Activated CD8-positive, alpha-beta memory T cell treated with anti-CD3 and anti-CD28 coated beads for 4 hours (primary cell): ENCODE data around the gene PIK3C2B.

Source experiments
- DNase-seq, 2 donors: peaks; one replicate each; pipeline ENCODE4 v3.0.0-alpha.2; 2020; ENCODE audit warnings: low read depth in 2 of 2

Gene PIK3C2B

DNA sequence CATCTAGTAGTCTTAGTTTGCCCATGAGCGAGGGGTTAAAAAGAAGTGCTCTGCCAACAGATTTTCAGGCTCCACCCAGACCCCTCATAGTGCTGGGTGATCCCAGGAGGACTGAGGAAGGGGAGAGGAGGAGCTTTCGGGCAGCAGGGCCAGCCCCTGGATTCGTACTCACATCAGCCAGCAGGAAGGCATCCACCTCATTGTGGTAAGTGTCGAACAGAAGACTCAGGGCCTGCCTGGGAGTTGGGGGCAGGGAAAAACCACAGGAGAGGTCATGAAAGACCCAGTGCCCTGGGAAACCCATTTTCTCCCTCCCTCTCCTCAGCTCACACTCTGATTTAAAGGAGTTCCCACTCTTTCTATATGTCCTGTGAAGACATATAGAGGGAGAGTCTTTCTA is 34.9 kb downstream of the PIK3C2B start:
- DNase-seq: no peak

DNA sequence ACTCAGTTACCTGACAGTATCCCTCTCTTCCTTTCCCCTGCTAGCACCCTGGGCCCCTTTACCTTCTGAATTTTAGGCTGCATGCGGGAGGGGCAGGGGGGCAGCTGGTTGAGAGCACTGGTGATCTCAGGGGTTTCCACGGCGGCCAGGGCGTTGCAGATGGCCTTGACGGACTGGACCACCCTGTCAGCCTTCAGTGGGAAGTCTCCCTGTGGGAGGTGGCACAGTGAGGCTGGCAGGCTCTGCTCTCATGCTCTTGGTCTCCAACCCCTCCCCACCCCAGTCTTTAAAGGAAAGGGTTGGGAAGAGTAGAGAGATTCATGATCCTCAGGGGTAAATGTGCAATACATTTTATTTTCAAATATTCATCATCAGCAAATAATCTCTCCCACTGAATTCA is 36.9 kb downstream of the PIK3C2B start:
- DNase-seq: no peak

DNA sequence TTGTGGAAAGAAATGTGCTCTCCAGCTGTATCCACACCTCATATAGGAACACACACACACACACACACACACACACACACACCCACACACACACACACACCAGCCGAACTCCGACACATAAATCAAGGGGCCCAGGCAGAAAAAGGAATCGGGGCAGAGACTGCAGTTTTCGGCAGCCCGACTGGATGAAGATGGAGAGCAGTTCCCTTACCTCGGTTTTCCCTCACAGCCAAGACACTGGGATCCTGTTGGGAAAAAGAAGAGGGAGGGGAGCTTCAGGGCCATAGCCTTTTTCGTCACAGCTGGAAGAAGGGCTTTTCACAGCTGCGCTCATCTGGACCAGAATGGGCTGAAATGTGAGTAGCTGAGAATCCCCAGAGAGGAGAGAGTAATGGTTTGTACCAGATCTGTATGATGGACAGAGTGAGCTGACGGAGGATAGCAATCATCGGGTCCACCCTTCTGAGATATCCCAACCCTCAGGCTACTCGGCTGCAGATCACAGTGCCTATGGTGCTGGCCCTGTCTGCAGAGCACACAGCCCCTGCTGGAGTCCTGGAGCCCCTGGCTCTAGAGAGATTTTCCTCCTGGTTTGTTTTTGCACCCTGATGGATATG is 37.7 kb downstream of the PIK3C2B start:
- DNase-seq: no peak

DNA sequence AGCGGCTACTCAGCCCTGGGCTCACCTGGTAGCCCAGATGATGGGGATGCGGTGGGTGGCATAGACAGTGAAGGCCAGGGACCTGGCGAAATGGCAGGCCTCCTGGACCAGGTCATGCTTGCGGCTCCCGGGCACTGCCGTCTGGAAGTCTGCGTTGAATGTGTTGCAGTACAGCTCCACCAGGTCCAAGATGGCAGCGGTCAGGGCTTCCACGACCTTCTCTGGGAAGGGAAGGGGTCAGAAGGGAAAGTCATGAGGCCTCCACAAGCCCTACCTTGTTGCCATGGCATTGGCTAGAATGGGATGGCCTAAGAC is 38.8 kb downstream of the PIK3C2B start:
- no peak for DNase-seq

DNA sequence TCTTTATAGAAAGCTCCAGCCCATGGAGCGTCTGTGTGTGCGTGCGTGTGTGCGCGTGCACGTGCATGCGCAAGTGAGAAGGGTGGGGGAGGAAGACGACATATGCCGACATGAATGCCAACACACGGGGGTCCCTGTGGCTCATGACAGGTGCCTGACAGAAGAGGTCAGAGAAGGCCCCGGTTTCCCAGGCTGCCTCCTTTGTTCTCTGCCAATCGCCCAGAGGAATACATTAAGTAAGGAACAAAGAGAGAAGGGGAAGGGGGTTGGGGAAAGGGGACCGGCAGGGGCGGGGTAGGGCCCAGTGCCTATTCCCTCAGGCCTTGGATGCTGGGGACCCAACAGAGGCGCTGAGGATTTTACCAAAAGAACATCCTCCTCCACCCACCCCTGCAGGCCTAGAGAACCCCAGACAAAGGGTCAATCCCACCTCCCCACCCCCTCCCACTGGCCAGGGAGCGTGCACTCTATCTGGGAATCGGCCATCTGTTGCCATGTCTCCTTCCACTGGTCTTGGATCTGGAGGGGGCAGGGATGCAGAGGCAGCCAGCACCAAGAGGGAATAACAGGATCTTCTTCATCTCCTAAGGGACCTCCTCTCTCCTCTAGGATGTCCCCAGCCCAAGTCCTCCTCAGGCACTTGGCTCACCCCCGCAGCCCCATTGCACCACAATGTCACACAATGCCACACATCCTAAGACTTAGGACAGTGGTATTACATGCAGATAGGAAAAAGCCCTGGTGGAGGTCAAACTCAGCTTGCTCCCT is 39.4 kb downstream of the PIK3C2B start:
- DNase-seq: no peak

DNA sequence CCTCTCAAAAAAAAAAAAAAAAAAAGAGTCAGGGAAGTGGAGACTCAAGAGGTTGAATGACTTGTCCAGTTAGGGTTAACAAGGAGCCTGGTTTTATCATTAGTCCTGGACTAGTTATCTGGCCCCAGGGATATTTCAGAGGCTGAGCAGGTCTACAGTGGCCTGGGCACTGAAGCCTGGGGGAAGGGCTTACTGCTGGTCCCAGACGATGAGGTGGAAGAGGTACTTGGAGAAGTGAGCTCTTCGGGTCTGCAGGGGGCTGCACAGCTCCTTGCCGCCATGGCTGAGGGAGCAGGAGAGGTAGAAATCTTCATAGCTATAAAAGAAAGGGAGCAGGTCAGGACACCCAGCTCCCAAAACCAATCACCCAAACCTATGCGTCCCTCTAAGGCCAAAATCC is 40.1 kb downstream of the PIK3C2B start:
- DNase-seq: no peak

DNA sequence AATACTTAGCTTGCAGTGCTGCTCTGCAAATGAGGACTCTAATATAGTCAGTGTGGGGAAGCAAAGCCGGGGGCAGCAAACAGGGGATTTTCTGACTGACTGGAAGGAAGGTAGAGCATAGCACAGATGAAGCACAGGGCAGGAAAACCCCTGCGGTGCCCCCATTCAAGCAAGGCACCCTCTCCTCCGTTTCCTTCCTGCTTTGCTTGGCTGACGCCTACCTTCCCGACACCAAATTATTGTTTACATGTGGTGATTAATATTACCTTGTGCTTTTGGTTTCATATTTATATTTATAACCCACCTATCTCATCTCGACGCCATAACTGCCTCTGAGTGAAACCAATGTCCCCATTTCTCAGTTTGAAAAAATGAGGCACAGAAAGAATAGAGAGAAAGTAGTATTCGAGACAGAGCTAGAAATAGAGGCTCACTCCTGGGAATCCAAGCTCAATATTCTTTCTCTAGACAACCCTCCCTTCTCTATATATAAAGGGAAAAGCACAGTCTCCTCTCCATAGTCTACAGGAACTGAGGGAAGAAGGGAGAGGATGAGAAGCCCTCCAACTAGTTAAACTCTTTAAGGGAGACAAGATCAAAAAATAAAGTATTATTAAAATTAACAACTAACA is 41.3 kb downstream of the PIK3C2B start:
- DNase-seq: peak; percentile 60 to 76

DNA sequence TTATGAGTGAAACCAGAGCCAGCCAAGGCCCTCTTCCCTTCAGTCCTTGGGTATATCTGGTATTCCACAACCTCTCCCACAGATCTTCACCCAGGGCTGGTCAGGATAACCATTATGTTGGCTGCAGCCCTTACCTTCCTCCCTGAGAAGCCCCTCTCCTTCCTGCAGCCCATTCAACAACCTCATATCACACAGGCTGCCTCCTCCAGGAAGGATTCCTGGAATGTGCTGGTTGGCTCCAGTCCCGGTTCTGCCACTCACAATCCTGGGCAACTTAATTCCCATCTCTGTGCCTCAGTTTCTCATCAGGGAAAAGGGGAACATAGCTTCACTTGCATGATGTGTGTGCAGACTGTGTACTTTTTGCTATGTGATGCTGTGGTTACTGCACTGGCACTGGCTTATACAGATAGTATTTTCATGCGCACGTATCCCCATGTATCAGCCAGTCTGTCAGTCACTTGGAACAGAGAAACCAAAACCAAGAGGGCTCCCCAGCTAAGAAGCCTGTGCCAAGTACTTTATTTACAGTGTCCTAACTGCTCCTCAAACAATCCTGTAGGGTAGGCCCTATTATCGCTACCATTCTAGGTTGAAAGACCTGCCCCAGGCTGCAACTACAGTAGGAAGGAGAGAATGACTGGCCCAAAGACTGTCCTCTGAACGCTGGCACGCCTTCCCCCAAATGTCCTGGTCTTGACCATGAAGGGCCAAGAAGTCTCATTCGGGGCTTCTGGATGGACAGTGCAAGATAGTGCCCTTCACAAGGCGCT is 43.1 kb downstream of the PIK3C2B start:
- no peak for DNase-seq

DNA sequence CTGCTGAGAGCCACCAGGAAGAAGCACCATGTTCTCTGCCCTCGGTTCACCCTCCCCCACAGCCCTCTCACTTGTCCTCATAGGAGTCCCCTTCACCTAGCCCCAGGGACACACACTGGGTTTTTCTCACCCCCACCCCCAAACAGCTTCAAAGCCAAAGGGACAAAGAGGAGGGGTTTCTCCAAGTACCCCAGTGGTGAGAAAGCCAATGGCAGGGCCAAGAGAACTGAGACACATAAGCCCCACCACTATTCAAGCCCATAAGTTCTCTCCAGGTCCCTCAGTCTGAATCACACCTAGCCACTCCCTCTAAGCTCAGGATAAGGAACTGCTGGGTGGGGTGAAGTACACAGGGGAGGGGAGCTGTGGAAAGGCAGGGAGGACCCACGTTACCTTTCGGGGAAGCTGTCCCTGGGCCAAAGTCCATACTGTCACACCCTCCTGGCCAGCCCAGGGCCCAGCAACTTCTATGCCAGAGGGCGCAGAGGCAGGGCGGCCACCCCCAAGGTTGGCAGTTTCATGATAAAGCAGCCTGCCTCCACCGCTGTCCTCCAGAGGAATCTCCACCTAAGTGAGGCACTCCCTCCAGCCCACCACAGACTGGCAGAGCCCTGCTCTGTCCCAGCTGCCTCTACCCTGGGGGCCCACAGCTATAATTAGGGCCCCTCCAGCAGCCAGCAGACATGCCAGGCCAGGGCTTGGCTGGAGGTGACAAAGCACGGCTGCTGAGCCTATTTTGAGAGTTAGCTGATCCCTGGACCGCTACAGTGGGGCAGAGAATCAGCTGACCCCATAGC is 43.9 kb downstream of the PIK3C2B start:
- DNase-seq: no peak

DNA sequence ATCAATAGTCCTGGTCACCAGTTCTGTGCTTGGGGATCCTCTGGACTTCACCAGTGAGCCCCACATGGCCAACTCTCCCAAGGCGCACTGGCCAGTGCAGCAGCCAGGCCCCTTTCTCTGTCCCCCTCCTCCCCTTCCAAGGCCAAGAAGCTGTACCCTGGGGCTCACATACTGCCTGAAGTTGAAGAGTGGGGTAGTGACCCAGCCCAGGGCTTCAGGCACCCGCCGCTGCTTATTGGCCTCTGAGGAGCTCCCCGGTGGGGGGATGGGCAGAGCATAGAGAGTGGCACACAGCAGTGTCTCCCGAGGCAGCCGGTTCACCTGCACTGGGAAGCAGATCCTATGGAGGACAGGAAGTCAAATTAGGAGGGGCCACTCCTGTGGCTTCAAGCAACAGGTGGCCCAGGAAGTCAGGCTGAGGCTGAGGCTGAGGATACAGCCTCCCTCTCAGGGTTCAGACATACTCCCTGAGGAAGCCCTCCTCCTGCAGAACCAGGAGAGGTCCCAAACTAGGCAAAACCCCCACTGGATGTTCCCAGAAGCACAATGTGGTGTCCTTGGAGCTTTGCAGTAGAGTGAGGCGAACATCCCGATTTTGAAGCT is 44.8 kb downstream of the PIK3C2B start:
- no peak for DNase-seq

DNA sequence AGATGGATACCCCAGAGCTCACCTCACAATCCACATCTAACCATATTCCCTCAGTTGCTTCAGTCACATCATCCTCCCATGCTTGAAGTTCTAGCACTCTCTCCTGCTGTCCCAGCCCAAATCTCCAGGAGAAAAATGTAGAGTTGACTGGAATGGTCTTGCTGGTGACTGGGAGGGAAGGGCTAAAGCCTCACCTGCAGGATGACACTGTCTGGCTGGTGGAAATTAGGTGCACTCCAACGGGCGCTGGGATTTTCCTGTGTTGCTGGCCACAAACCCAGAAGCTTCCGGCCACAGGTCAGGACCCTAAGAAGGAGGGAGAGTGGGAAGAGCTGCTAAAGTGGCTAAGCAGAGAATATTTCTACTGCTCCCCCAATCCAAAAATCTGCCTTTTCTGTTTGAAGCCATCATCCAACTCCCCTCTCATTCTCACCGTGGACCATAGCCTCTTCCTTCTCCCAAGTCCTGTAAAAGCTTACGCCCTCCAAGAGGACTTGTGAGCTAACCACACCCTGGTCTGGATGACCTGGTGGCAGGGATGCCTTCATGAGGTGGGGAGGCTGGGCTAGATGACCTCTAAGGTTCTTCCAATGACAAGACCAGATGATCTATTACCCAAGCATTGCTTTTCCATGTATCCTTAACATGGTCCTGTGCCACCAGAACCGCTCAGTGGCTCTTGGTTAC is 45.5 kb downstream of the PIK3C2B start:
- no peak for DNase-seq

DNA sequence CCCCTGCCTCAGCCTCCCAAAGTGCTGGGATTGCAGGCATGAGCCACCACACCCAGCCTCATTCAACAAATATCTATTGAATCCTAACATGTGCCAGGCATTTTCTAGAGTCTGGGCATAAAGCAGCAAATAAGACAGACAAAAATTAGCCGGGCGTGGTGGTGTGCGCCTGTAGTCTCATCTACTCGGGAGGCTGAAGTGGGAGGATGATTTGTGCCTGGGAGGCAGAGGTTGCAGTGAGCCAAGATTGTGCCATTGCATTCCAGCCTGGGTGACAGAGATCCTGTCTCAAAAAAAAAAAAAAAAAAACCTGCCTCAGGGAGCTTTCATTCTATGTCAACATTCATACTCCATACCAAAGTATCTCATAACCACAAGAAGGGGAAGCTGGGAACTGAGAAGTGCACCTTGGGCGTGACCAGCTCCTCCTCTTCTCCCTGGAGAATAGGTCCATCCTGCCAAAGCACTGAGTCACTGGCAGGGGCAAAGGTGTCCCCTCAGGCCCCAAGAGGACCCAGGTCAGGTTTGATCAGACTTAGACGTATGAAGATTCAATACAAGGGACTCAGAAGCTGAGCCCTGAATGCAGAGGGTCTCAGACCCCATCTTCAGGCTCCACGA is 46.2 kb downstream of the PIK3C2B start:
- no peak for DNase-seq

DNA sequence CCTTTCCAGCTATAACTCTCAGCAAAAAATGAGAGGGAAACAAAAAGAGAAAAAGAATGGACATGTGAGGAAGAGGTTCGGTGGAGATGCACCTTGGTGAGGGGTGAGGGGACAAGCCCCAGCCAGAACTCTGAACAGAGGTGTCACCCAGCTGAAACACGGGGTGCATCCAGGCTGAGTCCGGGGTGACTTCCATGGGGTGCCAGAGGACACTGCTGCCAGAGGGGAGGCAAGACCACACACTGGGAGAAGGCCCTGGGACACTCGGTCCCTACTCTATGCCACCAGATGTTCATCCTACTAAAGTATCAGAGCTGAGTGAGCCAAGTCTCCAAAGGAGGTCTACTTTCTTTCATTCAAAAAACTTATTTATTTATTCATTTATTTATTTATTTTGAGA is 46.9 kb downstream of the PIK3C2B start:
- DNase-seq: no peak

DNA sequence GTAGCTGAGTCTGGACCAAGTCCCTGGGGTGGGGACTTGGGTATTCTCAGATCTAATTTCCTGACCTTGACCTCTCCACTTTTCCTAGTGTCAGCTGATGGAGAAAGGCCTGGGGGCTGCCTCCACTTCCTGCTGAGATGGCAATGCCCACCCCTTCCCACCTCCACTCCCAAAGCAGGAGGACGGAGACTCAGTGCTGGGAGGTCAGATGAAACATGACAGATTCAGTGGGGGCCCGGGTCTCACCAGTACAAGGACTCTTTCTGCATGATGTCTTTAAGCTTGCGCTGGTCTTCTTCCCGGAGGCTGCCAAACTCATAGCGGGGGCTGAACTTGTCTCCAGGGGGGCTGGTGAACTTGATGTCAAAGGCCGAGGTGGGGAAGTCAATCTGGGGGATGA is 47.4 kb downstream of the PIK3C2B start:
- DNase-seq: no peak

DNA sequence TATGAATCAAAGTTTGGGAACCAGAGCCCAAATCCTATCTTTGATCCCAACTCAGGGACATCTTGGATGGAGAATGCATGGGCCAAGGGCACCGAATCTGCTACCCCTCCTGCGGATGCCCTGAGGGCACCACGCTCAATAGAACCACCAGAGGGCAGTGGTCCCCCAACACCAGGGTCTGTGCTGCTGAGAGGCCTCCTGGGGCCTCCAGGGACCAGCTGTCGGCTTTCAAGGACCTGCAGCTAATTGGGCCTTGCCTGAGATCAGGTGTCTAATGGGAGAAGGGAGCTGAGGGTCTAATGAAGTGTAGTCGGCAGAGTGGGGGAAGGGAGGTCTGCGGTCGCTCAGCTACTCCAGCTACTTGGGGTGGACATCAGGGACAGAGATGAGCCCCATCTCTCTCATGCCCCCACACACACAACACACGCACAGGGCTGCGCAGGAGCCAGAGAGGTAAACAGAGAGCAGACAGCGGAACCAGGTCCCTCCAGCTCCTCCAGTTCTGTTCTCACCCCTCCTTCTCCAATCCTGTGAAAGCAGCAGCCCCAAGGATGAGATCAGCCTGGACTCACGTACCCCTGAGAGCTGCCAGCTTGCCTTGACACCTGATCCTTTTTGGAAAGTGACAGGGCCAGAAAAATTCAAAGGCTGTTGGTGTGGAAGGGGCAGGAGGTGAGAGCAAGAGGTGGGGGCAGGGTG is 48.0 kb downstream of the PIK3C2B start:
- DNase-seq: peak; percentile 59 to 64

DNA sequence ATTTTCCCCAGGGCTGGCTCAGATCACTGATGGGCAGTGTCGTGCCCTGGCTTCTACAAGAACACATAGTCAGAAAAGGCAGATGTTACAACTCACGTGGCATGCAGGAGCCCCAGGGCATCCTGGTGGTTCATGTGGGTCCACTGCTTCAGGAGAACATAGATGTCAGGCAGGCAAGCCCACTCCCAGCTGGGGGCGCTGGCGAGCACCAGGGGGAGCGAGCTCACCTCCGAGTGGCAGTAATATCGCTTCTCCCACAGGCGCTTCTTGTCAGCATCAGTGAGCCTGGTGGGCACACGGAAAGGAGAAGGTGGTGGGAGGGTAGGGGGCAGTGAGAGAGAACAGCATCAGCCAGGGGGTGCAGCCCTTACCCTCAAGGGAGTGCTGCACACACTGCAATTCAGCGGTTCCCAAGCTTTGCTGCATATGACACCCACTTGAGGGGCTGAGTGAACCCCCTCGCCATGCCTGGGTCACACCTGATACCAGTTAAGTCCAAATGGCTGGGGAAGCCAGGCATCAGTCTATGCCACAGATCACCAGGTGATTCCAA is 48.7 kb downstream of the PIK3C2B start:
- no peak for DNase-seq
